ENCODE data around the gene MRNIP.

- TF ChIP-seq CTCF (conservative IDR thresholded peaks at IDR 0.05; ENCODE audit: low read depth, low read length) (no peak), MXI1 (IDR thresholded peaks at IDR 0.05; ENCODE audit: borderline replicate concordance, low read depth, low read length) (no peak), NFE2L2 (IDR thresholded peaks at IDR 0.05; ENCODE audit: low read depth, low read length) (no peak), BHLHE40 (IDR thresholded peaks at IDR 0.05; ENCODE audit: low read depth, low read length) (no peak), RCOR1 (IDR thresholded peaks at IDR 0.05; ENCODE audit: insufficient replicate concordance, low read length) (no peak), POLR2A (IDR thresholded peaks at IDR 0.05; ENCODE audit: low read depth, low read length) (no peak)
Observed at GRCh38 chr5:179833056-179833708, 25.4 kb downstream of the MRNIP start.

All from IMR-90 (cell line).